IMR-90 (cell line): ENCODE data around the gene RHPN2. TPM values are rescaled to one million over a fixed set of nuclear protein-coding genes. Genes with fewer than 3 reads are reported as not detected.

Experiments
- ATAC-seq: fragments of 200-7000 bp; cut with Tn5 transposase; 2 replicates; pipeline ENCODE4 v1.9.1; 2020; ENCODE audit warnings: low read depth, mild to moderate bottlenecking, moderate library complexity
- BruUV-seq: library from RNA; stranded (reverse); fragments of 400-500 nt; replicated peaks from 2 replicates; lab custom pipeline; 2021; lab: Mats Ljungman, UMichigan
- CTCF ChIA-PET: fragments of 300-600 bp; formaldehyde crosslinking; extraction: SDS; loops from one replicate; lab custom pipeline; 2021; ENCODE audit warnings: antibody characterized with exemption; lab: Yijun Ruan, JAX
- POLR2A ChIA-PET: fragments of 300-600 bp; sonication (Branson Sonifier 250); formaldehyde crosslinking; loops from one replicate; lab custom pipeline; 2022; ENCODE audit warnings: antibody characterized with exemption; ENCODE audit not compliant: unreplicated experiment; lab: Charles Lee
- DNase-seq: peaks from one replicate; pipeline ENCODE4 v3.0.0; 2013
- H2AFZ ChIP-seq: replicated peaks from 2 replicates; pipeline ENCODE3; 2013; ENCODE audit warnings: low read length, mild to moderate bottlenecking; ENCODE audit not compliant: poor library complexity
- H2AK5ac ChIP-seq: 2 replicates; pipeline ENCODE4 v1.6.1; 2013; ENCODE audit warnings: low read depth, low read length, inconsistent platforms
- H2AK9ac ChIP-seq: replicated peaks from 2 replicates; pipeline ENCODE3; 2013; ENCODE audit warnings: mild to moderate bottlenecking, low read depth, low read length, moderate library complexity; ENCODE audit not compliant: poor library complexity
- H2BK120ac ChIP-seq: 2 replicates; pipeline ENCODE4 v1.6.1; 2013; ENCODE audit warnings: low read depth, low read length, inconsistent platforms
- H2BK15ac ChIP-seq: 3 replicates; pipeline ENCODE4 v1.6.1; 2013; ENCODE audit warnings: low read depth, low read length, inconsistent platforms
- H2BK20ac ChIP-seq: 2 replicates; pipeline ENCODE4 v1.6.1; 2013; ENCODE audit warnings: low read depth, mild to moderate bottlenecking, inconsistent platforms, low read length, moderate library complexity
- H2BK5ac ChIP-seq: 2 replicates; pipeline ENCODE4 v1.6.1; 2013; ENCODE audit warnings: mild to moderate bottlenecking, low read depth, low read length, inconsistent platforms; ENCODE audit not compliant: poor library complexity, severe bottlenecking
- H3K14ac ChIP-seq: replicated peaks from 2 replicates; pipeline ENCODE4 v1.6.1; 2013; ENCODE audit warnings: low read depth, low read length, inconsistent platforms
- H3K18ac ChIP-seq: 2 replicates; pipeline ENCODE4 v1.6.1; 2013; ENCODE audit warnings: low read depth, low read length, control low read depth
- H3K23ac ChIP-seq: 2 replicates; pipeline ENCODE4 v1.6.1; 2013; ENCODE audit warnings: low read depth, low read length, inconsistent platforms
- H3K27ac ChIP-seq: 2 replicates; pipeline ENCODE4 v1.5.1; 2013; ENCODE audit warnings: mild to moderate bottlenecking, control low read depth, low read length; ENCODE audit not compliant: insufficient read depth
- H3K27me3 ChIP-seq: 2 replicates; pipeline ENCODE4 v1.6.1; 2013; ENCODE audit warnings: low read length; ENCODE audit not compliant: control insufficient read depth, insufficient read depth
- H3K36me3 ChIP-seq: 2 replicates; pipeline ENCODE4 v1.6.1; 2013; ENCODE audit warnings: low read length, mixed read lengths; ENCODE audit not compliant: control insufficient read depth, insufficient read depth
- H3K4ac ChIP-seq: 2 replicates; pipeline ENCODE4 v1.6.1; 2013; ENCODE audit warnings: low read depth, low read length, inconsistent platforms
- H3K4me1 ChIP-seq: 2 replicates; pipeline ENCODE4 v1.6.1; 2013; ENCODE audit warnings: low read length, mixed read lengths; ENCODE audit not compliant: control insufficient read depth, insufficient read depth
- H3K4me2 ChIP-seq: 2 replicates; pipeline ENCODE4 v1.6.1; 2013; ENCODE audit warnings: low read depth, mild to moderate bottlenecking, control low read depth, low read length, moderate library complexity
- H3K4me3 ChIP-seq: 2 replicates; pipeline ENCODE4 v1.5.1; 2013; ENCODE audit warnings: low read depth, mild to moderate bottlenecking, control low read depth, low read length, moderate library complexity; ENCODE audit not compliant: insufficient read depth
- H3K56ac ChIP-seq: 2 replicates; pipeline ENCODE4 v1.6.1; 2013; ENCODE audit warnings: low read length, inconsistent platforms; ENCODE audit not compliant: insufficient read depth; ENCODE audit errors: extremely low read depth
- H3K79me1 ChIP-seq, 2 experiments: 2 replicates each; pipeline ENCODE4 v1.6.1; 2013; ENCODE audit warnings: low read length in 2 of 2, inconsistent platforms in 1 of 2, low read depth in 1 of 2
- H3K9ac ChIP-seq: 2 replicates; pipeline ENCODE4 v1.6.1; 2013; ENCODE audit warnings: low read depth, low read length, control low read depth
- H3K9me1 ChIP-seq: 2 replicates; pipeline ENCODE4 v1.6.1; 2013; ENCODE audit warnings: low read length, inconsistent platforms; ENCODE audit not compliant: insufficient read depth
- H3K9me3 ChIP-seq: 2 replicates; pipeline ENCODE4 v1.6.1; 2013; ENCODE audit warnings: low read length; ENCODE audit not compliant: control insufficient read depth, insufficient read depth
- H4K20me1 ChIP-seq: 2 replicates; pipeline ENCODE4 v1.6.1; 2013; ENCODE audit warnings: low read length, inconsistent platforms; ENCODE audit not compliant: insufficient read depth
- H4K5ac ChIP-seq: 2 replicates; pipeline ENCODE4 v1.6.1; 2013; ENCODE audit warnings: mild to moderate bottlenecking, low read depth, low read length, control low read depth
- H4K8ac ChIP-seq, 2 experiments: 2 replicates each; pipeline ENCODE4 v1.6.1; 2013; ENCODE audit warnings: low read depth in 2 of 2, low read length in 2 of 2, control low read depth in 1 of 2, inconsistent platforms in 1 of 2
- H4K91ac ChIP-seq: 2 replicates; pipeline ENCODE4 v1.6.1; 2013; ENCODE audit warnings: low read depth, low read length, inconsistent platforms; ENCODE audit not compliant: insufficient read depth
- MAZ ChIP-seq: IDR thresholded peaks from 2 replicates; pipeline ENCODE4 v1.6.1; 2012; ENCODE audit warnings: low read depth, mild to moderate bottlenecking, low read length, improper control_type of control experiment, moderate library complexity, borderline replicate concordance
- MXI1 ChIP-seq: IDR thresholded peaks from 2 replicates; pipeline ENCODE4 v1.6.1; 2012; ENCODE audit warnings: low read depth, mild to moderate bottlenecking, low read length, moderate library complexity, borderline replicate concordance
- NFE2L2 ChIP-seq: fragments of 150-350 bp; IDR thresholded peaks from 2 replicates; pipeline ENCODE4 v1.6.1; 2016; ENCODE audit warnings: low read depth, mild to moderate bottlenecking, low read length
- RFX5 ChIP-seq: IDR thresholded peaks from 2 replicates; pipeline ENCODE4 v1.8.0; 2012; ENCODE audit warnings: low read depth, mild to moderate bottlenecking, low read length, moderate library complexity
- WGBS, 2 experiments: methylation state at CpG; one replicate each; pipeline versions ENCODE4 v1.1.5 to v1.1.7; 2013; ENCODE audit warnings: missing lambda C conversion rate in 2 of 2; ENCODE audit not compliant: insufficient read length in 1 of 2; ENCODE audit errors: extremely low coverage in 2 of 2; 5-methylcytosine and 5-hydroxymethylcytosine counted together
- dilution Hi-C: fragments of 300-500 bp; cut with HindIII; formaldehyde crosslinking; loops from one replicate; pipeline ENCODE4 v1.14.3; 2018; ENCODE audit warnings: low sequenced_read_pairs; ENCODE audit not compliant: unreplicated experiment
- in situ Hi-C: fragments of 300-500 bp; cut with MboI; formaldehyde crosslinking; loops from 3 replicates; pipeline ENCODE4 v1.14.3; 2019; ENCODE audit warnings: low sequenced_read_pairs, inconsistent platforms, mixed read lengths
- intact Hi-C: fragments of 100-400 bp; cut with micrococcal nuclease; formaldehyde crosslinking; loops from 2 replicates; pipeline ENCODE4 v1.10.0; 2022
- polyA plus RNA-seq, 3 experiments: library from polyadenylated mRNA; depleted of rRNA; stranded (reverse); fragments of >200 nt; gene quantifications; 2 replicates each; pipeline ENCODE4 v1.2.3, GENCODE V29; 2012; ENCODE audit warnings: low replicate concordance in 1 of 3
- total RNA-seq: library from RNA; depleted of rRNA; stranded (reverse); fragments of >200 nt; gene quantifications from 2 replicates; pipeline ENCODE4 v1.2.3, GENCODE V29; 2012

The RHPN2 gene
- total and polyA plus RNA-seq, 2 of the 4 experiments (the other 2 are of a cell fraction): 2.3 to 4.0 TPM

- Histone ChIP-seq H3K9me1 (no peaks in the 10 kb centered on the region), H3K14ac (no peak overlapping the region), H2AK9ac (no peak overlapping the region), H2BK5ac (no peak overlapping the region), H2BK120ac (no peak overlapping the region), H3K4me3 (no peak overlapping the region), H4K8ac (no peak overlapping the region), H3K27me3 (no peaks in the 10 kb centered on the region), H3K4me2 (no peak overlapping the region), H3K9ac (no peak overlapping the region), H3K18ac (no peak overlapping the region), H3K27ac (no peak overlapping the region), H2AK5ac (no peak overlapping the region), H2BK20ac (no peak overlapping the region), H4K20me1 (no peaks in the 10 kb centered on the region), H3K4ac (no peak overlapping the region), H3K79me1 (no peaks in the 10 kb centered on the region), H4K91ac (no peak overlapping the region), H3K56ac (no peak overlapping the region), H2AFZ (no peak overlapping the region), H3K36me3 (0 out of 2 replicates have a peak, but pooled peaks cover 4% of the 10 kb centered on the region), H4K5ac (no peak overlapping the region), H2BK15ac (no peak overlapping the region), H3K9me3 (no peaks in the 10 kb centered on the region), H3K4me1 (no peaks in the 10 kb centered on the region), H3K23ac (no peak overlapping the region)
- ChIA-PET CTCF (no interaction called here), POLR2A (no interaction called here)
- dilution Hi-C loops (no loop called here), in situ Hi-C loops (no loop called here), intact Hi-C loops (no loop called here)
- WGBS, 2 experiments: 86% methylated on average over 2 of the region's 3 CpGs; no CpG with 5 or more reads in 1 of the 2 experiments
- TF ChIP-seq MXI1 (no peak), NFE2L2 (no peak), RFX5 (no peak), MAZ (no peak)
- ATAC-seq (no peak), DNase-seq (no peak)
- BruUV-seq: no TSS peak
These were observed 66.0 kb downstream of the RHPN2 start for GRCh38 chr19:32998722-32999121.
